Renal cortex interstitium (tissue), 11 donors: ENCODE data around the gene NIT1. TPM values are rescaled to one million over a fixed set of nuclear protein-coding genes. Genes with fewer than 3 reads are reported as not detected.

Experiments
- DNase-seq, 11 donors: peaks; one replicate each; pipeline ENCODE4 v3.0.0-alpha.2; 2013; ENCODE audit warnings: low read depth in 9 of 11, low spot score in 4 of 11; ENCODE audit errors: extremely low read depth in 1 of 11
- polyA plus RNA-seq, 3 donors: library from polyadenylated mRNA; unstranded; fragments of 120-200 nt; gene quantifications; one replicate each; pipeline ENCODE4 v1.2.1, GENCODE V29; 2013; ENCODE audit not compliant: insufficient read length in 3 of 3

Gene NIT1
- polyA plus RNA-seq, 3 donors = 49.0 to 58.8 (median 51.5) TPM

GRCh38 chr1:161162806-161163205 is 44.9 kb downstream of the NIT1 start:
- no peak for DNase-seq

DNA sequence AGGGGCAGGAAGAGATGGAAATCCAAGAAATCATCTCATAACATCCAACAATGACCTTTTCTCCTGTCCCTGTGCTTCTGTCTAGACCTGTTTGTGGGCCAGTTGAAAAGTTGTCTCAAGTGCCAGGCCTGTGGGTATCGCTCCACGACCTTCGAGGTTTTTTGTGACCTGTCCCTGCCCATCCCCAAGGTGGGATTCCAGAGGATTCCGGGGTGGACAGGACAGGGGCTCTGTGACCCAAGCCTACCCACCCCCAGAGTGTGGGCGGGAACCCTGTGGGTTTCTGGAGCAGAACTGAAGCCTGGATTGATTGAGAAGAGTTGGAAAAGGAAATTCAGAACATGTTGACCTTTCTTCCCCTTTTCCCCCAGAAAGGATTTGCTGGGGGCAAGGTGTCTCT is 45.9 kb downstream of the NIT1 start:
- no peak for DNase-seq

DNA sequence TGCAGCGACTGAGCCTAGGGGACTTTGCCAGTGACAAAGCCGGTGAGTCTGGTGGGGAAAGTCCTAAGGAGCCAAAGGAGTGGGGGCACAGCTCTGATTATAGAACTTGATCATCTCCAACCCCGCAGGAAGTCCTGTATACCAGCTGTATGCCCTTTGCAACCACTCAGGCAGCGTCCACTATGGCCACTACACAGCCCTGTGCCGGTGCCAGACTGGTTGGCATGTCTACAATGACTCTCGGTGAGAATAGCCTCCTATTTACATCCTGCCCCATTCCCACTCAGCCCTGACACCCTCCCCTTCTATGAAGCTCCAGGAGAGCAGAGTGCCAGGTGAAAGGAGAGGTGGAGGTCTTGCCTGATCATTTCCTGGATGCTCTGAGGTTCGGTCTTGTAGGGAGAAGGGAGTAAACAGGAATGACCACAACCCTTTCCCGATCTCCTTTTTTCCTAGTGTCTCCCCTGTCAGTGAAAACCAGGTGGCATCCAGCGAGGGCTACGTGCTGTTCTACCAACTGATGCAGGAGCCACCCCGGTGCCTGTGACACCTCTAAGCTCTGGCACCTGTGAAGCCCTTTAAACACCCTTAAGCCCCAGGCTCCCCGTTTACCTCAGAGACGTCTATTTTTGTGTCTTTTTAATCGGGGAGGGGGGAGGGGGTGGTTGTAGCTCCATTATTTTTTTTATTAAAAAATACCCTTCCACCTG is 47.2 kb downstream of the NIT1 start:
- DNase-seq = no peak

DNA sequence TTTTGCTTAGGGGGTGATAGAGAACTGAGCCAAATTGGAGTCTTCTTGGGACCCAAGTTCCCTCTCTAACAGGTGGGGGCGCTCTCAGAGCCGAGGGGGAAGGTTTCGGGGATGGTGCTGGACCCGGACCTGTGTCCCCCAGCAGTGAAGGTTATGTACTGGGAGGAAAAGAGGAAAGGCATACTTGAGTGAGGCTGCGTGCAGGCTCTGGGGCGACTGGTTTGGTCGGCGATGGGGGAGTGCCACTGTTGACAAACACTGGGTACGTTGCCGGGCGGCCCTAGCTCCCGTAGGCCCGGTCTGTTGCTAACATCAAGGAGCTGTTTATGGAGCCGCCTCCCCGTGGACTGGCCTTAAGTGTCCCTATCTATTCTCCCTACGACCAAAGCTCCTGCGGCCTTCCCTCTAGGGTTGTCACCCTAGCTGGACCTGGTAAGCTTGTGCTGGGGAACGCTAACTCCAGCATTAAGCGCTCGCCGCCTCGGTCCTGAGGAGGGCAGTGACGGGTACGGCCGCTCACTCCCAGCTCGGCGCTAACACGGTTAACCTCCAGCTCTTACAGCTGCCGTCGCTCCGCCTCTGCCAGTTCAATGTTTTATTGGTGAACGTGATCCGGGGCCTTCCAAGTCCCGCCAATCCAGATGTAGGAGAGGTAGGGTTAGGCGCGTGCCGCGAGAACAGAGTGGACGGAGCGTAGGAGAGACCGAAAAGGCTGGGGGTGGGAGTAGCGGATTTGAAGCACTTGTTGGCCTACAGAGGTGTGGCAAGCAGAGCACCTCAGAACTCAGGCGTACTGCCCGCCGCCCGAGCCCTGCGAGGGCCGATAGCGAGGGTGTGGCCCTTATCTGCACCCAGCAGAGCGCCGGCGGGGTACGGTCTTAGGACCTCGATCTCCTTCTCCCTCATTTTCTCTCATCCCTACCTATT is 48.1 kb downstream of the NIT1 start, which contains the start of gene PPOX:
TSS of gene PPOX (plus strand) at position 685 of the 927 bp plus-strand sequence. CDS start 422 bp downstream, outside the sequence.
- peak; percentile 91 to 98 (median 95) for DNase-seq

GRCh38 chr1:161166669-161167548 is 49.0 kb downstream of the NIT1 start:
- no peak for DNase-seq

- no peak for DNase-seq
These were observed 51.0 kb downstream of the NIT1 start for GRCh38 chr1:161168906-161169305.

Other genes with a start within 250 kb of the NIT1 start
- 1 to 10 TPM in 2 of 3 donors, under 1 TPM in 1; 0.67 to 3.3 (median 1.5) TPM for gene ITLN1, start 232.9 kb upstream of the NIT1 start, polyA plus RNA-seq
- under 1 TPM in 1 of 3 donors, not detected in 2; 0.29 TPM for gene ITLN2, start 163.3 kb upstream of the NIT1 start, polyA plus RNA-seq
- gene F11R, start 97.0 kb upstream of the NIT1 start, polyA plus RNA-seq = 10 to 100 TPM; 73.1 to 94.2 (median 82.1) TPM
- gene TSTD1, start 79.1 kb upstream of the NIT1 start, polyA plus RNA-seq = 10 to 100 TPM; 49.4 to 76.5 (median 63.5) TPM
- 10 to 100 TPM; 49.7 to 62.5 (median 59.8) TPM for gene USF1, start 72.1 kb upstream of the NIT1 start, polyA plus RNA-seq
- 1 to 10 TPM; 2.1 to 2.5 (median 2.2) TPM for gene ARHGAP30, start 48.2 kb upstream of the NIT1 start, polyA plus RNA-seq
- gene NECTIN4, start 28.5 kb upstream of the NIT1 start, polyA plus RNA-seq = 1 to 10 TPM; 2.2 to 4.0 (median 3.5) TPM
- gene KLHDC9, start 19.7 kb upstream of the NIT1 start, polyA plus RNA-seq = 10 to 100 TPM; 15.7 to 19.3 (median 17.6) TPM
- 10 to 100 TPM; 70.5 to 94.2 (median 71.9) TPM for gene PFDN2, start 68 bp upstream of the NIT1 start, polyA plus RNA-seq
- gene DEDD, start 14.6 kb downstream of the NIT1 start, polyA plus RNA-seq = 10 to 100 TPM; 47.6 to 57.0 (median 55.1) TPM
- gene UFC1, start 35.9 kb downstream of the NIT1 start, polyA plus RNA-seq = 100 to 1,000 TPM; 135 to 161 (median 156) TPM
- 10 to 100 TPM; 48.0 to 49.6 (median 48.2) TPM for gene USP21, start 41.4 kb downstream of the NIT1 start, polyA plus RNA-seq
- gene PPOX, start 48.3 kb downstream of the NIT1 start, polyA plus RNA-seq = 10 to 100 TPM; 31.0 to 61.5 (median 38.3) TPM
- gene B4GALT3, start 59.4 kb downstream of the NIT1 start, polyA plus RNA-seq = 10 to 100 TPM; 36.6 to 39.5 (median 38.8) TPM
- 1 to 10 TPM in 1 of 3 donors, under 1 TPM in 2; 0.60 to 1.1 (median 0.78) TPM for gene ADAMTS4, start 80.9 kb downstream of the NIT1 start, polyA plus RNA-seq
- gene NDUFS2, start 84.3 kb downstream of the NIT1 start, polyA plus RNA-seq = 100 to 1,000 TPM; 200 to 212 (median 200) TPM
- gene FCER1G, start 97.2 kb downstream of the NIT1 start, polyA plus RNA-seq = 10 to 100 TPM; 12.3 to 14.8 (median 13.6) TPM
- gene APOA2, start 105.5 kb downstream of the NIT1 start, polyA plus RNA-seq = 1 to 10 TPM in 1 of 3 donors, under 1 TPM in 1, not detected in 1; 0.59 to 4.6 TPM
- gene TOMM40L, start 108.0 kb downstream of the NIT1 start, polyA plus RNA-seq = 10 to 100 TPM; 13.5 to 15.4 (median 14.6) TPM
- 1 to 10 TPM; 3.1 to 3.7 (median 3.4) TPM for gene NR1I3, start 120.1 kb downstream of the NIT1 start, polyA plus RNA-seq
- gene PCP4L1, start 140.6 kb downstream of the NIT1 start, polyA plus RNA-seq = 1 to 10 TPM; 1.0 to 1.7 (median 1.0) TPM
- 1 to 10 TPM; 2.2 to 5.1 (median 3.8) TPM for gene MPZ, start 191.9 kb downstream of the NIT1 start, polyA plus RNA-seq
- 100 to 1,000 TPM; 257 to 303 (median 265) TPM for gene SDHC, start 196.3 kb downstream of the NIT1 start, polyA plus RNA-seq
- 10 to 100 TPM; 11.2 to 15.2 (median 11.6) TPM for gene CFAP126, start 249.8 kb downstream of the NIT1 start, polyA plus RNA-seq